Nephron (organoid): ENCODE measurements around the gene GATAD1.
A peak's percentile ranks its signal among the peaks of the same experiment; 100 is the strongest.

Source experiments
- H3K27ac Mint-ChIP-seq, 3 experiments: 2 replicates each; pipeline ENCODE4 v1.8.0; 2020; ENCODE audit warnings: mixed read lengths in 3 of 3, mild to moderate bottlenecking in 2 of 3, moderate library complexity in 1 of 3
- H3K27me3 Mint-ChIP-seq: 2 replicates; pipeline ENCODE4 v1.8.0; 2021; ENCODE audit warnings: low read depth, mild to moderate bottlenecking, moderate library complexity, mixed read lengths
- H3K36me3 Mint-ChIP-seq: 2 replicates; pipeline ENCODE4 v1.8.0; 2020; ENCODE audit warnings: low read depth, mixed read lengths
- H3K4me1 Mint-ChIP-seq: 2 replicates; pipeline ENCODE4 v1.8.0; 2020; ENCODE audit warnings: mixed read lengths
- H3K4me3 Mint-ChIP-seq, 3 experiments: 2 replicates each; pipeline ENCODE4 v1.8.0; 2020; ENCODE audit warnings: mild to moderate bottlenecking in 3 of 3, mixed read lengths in 3 of 3, moderate library complexity in 2 of 3
- H3K9me3 Mint-ChIP-seq: 2 replicates; pipeline ENCODE4 v1.8.0; 2020; ENCODE audit warnings: mixed read lengths
- CTCF ChIP-seq, 3 experiments: fragments of 200-600 bp; sonication (generic); IDR thresholded peaks; one replicate each; pipeline ENCODE4 v1.5.0; 2021; ENCODE audit warnings: antibody characterized with exemption in 3 of 3; ENCODE audit not compliant: unreplicated experiment in 3 of 3

The GATAD1 gene

GRCh38 chr7:92417913-92418312 is 29.4 kb upstream of the GATAD1 start:
- Mint-ChIP-seq H3K27ac (no peak overlapping the region), H3K36me3 (no peaks in the 10 kb centered on the region), H3K4me1 (peaks cover 13% of the 10 kb centered on the region), H3K27me3 (no peaks in the 10 kb centered on the region), H3K4me3 (no peak overlapping the region), H3K9me3 (no peaks in the 10 kb centered on the region)
- TF ChIP-seq CTCF (IDR thresholded peaks at IDR 0.05; ENCODE audit: unreplicated experiment in 3 of 3) = no peak

GRCh38 chr7:92421676-92422435 is 25.4 kb upstream of the GATAD1 start:
- H3K27ac Mint-ChIP-seq = peak overlapping the region; percentile 59 to 97 (median 85)
- H3K4me3 Mint-ChIP-seq = peak overlapping the region; percentile 21 to 28 (median 25)
- TF ChIP-seq CTCF (IDR thresholded peaks at IDR 0.05; ENCODE audit: unreplicated experiment in 3 of 3) = no peak
- no peaks in the 10 kb centered on the region for H3K27me3 Mint-ChIP-seq
- no peaks in the 10 kb centered on the region for H3K9me3 Mint-ChIP-seq
- H3K36me3 Mint-ChIP-seq = no peaks in the 10 kb centered on the region
- peaks cover 24% of the 10 kb centered on the region for H3K4me1 Mint-ChIP-seq

GRCh38 chr7:92422926-92423325 is 24.4 kb upstream of the GATAD1 start:
- H3K36me3 Mint-ChIP-seq = no peaks in the 10 kb centered on the region
- peaks cover 24% of the 10 kb centered on the region for H3K4me1 Mint-ChIP-seq
- TF ChIP-seq CTCF (IDR thresholded peaks at IDR 0.05; ENCODE audit: unreplicated experiment in 3 of 3) = no peak
- H3K27me3 Mint-ChIP-seq = no peaks in the 10 kb centered on the region
- no peak overlapping the region for H3K4me3 Mint-ChIP-seq
- peak overlapping the region in 2 of 3 experiments; percentile 0 to 85 for H3K27ac Mint-ChIP-seq
- no peaks in the 10 kb centered on the region for H3K9me3 Mint-ChIP-seq

GRCh38 chr7:92423710-92424131 is 23.6 kb upstream of the GATAD1 start:
- no peak for TF ChIP-seq CTCF (IDR thresholded peaks at IDR 0.05; ENCODE audit: unreplicated experiment in 3 of 3)
- H3K9me3 Mint-ChIP-seq = no peaks in the 10 kb centered on the region
- H3K27ac Mint-ChIP-seq = peak overlapping the region; percentile 8 to 60 (median 58)
- H3K4me3 Mint-ChIP-seq = peak overlapping the region; percentile 34 to 62 (median 39)
- H3K27me3 Mint-ChIP-seq = no peaks in the 10 kb centered on the region
- peaks cover 24% of the 10 kb centered on the region for H3K4me1 Mint-ChIP-seq
- no peaks in the 10 kb centered on the region for H3K36me3 Mint-ChIP-seq

GRCh38 chr7:92425311-92425947 is 21.9 kb upstream of the GATAD1 start:
- Mint-ChIP-seq H3K4me3 (no peak overlapping the region), H3K27ac (no peak overlapping the region), H3K27me3 (no peaks in the 10 kb centered on the region), H3K4me1 (peaks cover 24% of the 10 kb centered on the region), H3K9me3 (no peaks in the 10 kb centered on the region), H3K36me3 (no peaks in the 10 kb centered on the region)
- TF ChIP-seq CTCF (IDR thresholded peaks at IDR 0.05; ENCODE audit: unreplicated experiment in 3 of 3) = no peak
